Measurements from ENCODE around the gene NTM.

DNA sequence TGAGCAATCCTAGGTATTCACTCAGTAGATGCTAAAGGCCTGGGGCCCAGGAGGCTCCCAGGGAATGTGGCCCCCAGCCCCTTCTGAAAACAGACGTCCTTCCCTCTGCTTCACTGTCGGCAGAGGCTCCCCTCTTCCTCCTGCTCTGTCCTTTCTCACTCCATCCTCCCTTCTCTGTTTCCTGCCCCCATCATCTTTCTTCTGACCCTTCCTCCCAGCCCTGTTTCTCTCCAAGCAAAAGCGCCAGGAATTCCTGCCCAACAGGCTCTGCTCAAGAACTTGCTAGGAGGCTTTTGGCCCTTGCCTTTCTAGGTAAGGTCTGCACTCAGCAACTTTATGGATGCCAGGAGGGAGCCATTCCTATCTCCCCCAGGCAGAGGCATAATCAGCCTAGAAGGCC is 300.5 kb downstream of the NTM start:
- TF ChIP-seq ELF4 (IDR thresholded peaks at IDR 0.05) (no peak), LEF1 (IDR thresholded peaks at IDR 0.05; ENCODE audit: borderline replicate concordance) (no peak), ZNF384 (IDR thresholded peaks at IDR 0.05) (no peak), BHLHE40 (IDR thresholded peaks at IDR 0.05; ENCODE audit: borderline replicate concordance) (no peak), CTBP1 (IDR thresholded peaks at IDR 0.05; ENCODE audit: borderline replicate concordance) (no peak), SP1 (IDR thresholded peaks at IDR 0.05) (no peak)
